ENCODE results near the gene SNTG2.

- TF ChIP-seq REST (IDR thresholded peaks at IDR 0.05; ENCODE audit: insufficient read depth in 1 of 2, low read depth in 2 of 2, low read length in 2 of 2) (no peak), SIN3A (IDR thresholded peaks at IDR 0.05; ENCODE audit: borderline replicate concordance, insufficient read depth, low read length) (no peak)
These were observed 271.4 kb downstream of the SNTG2 start for GRCh38 chr2:1222056-1222455.
